ENCODE measurements around the gene ITGA2. TPM values are rescaled to one million over a fixed set of nuclear protein-coding genes. Genes with fewer than 3 reads are reported as not detected.

Gene ITGA2
- total and polyA plus RNA-seq, 9 of the 15 experiments (the other 6 are each of a cell fraction or from before 2014, with no cell fraction given): 0.01 to 0.09 (median 0.03) TPM; not detected in 5

DNA sequence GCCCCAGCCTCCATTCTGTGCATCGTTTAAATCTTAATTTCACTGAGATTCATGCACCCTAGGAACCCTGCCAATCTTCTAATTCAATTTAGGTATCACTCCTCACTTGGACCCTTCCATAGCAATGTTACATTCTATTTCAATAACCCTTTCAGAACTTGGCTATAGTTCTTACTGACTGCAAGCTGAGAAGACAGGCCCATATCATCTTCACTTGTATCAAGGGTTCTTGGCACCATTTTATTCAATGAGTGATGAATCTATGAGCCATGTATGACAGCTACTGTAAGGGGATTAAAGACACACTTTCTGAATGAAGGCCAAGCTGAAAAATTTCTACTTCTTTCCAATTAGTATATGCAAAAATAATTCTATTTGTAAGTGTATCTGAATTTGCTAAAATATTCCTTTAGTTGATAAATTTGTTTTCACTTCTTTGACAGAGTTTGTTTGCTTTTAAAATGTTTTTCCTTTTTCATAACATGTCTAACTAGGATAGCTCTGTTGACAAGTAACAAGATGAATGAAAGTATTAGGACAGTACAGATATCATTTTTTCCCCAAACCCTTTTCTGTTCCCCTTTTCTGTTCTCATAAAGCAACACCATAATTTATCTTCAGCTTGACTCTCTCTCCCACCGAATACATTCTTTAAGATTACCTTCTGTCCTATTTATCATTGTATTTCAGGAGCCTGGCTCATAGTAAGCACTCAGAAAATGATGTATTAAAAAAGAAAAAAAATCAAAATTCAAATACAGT lies 9.6 kb downstream of the ITGA2 start:
- ChIA-PET CTCF (ENCODE audit: low intra/inter-chr PET ratio) (no interaction called here), POLR2A (interaction anchor here (0.6 kb wide), 1 partner anchor 483 kb away, joined by 3 read pairs; no protein-coding TSS in a partner anchor)
- Histone ChIP-seq H3K4me3 (no peak overlapping the region), H3K9me3 (replicated peaks; ENCODE audit: control insufficient read depth, insufficient read depth, low read depth, low read length) (no peaks in the 10 kb centered on the region), H3K4me1 (replicated peaks in 1 of 2; ENCODE audit: control insufficient read depth in 2 of 2, insufficient read depth in 2 of 2, low read length in 2 of 2) (no peaks in the 10 kb centered on the region), H3K4me2 (ENCODE audit: insufficient read depth, low read length) (no peak overlapping the region), H3K9ac (ENCODE audit: insufficient read depth in 1 of 2, low read depth in 2 of 2, low read length in 2 of 2) (no peak overlapping the region), H2AFZ (ENCODE audit: low read depth, low read length) (no peak overlapping the region), H4K20me1 (replicated peaks; ENCODE audit: control insufficient read depth, insufficient read depth, low read length) (no peaks in the 10 kb centered on the region), H3K27me3 (ENCODE audit: control insufficient read depth in 2 of 2, insufficient read depth in 2 of 2, low read length in 2 of 2) (no peaks in the 10 kb centered on the region), H3K27ac (ENCODE audit: extremely low read depth, low read depth, low read length) (no peak overlapping the region), H3K36me3 (ENCODE audit: control insufficient read depth, insufficient read depth, low read length) (no peaks in the 10 kb centered on the region), H3K79me2 (ENCODE audit: control insufficient read depth, insufficient read depth, low read length) (no peaks in the 10 kb centered on the region), H3K9me1 (ENCODE audit: control insufficient read depth, insufficient read depth, low read length) (no peaks in the 10 kb centered on the region)
- no peak for DNase-seq (ENCODE audit: extremely low read depth in 1 of 4, low spot score in 3 of 4)
- WGBS (ENCODE audit: insufficient coverage, low coverage, missing lambda C conversion rate): 0% methylated on average over 2 of the region's 2 CpGs
- no peak for FAIRE-seq
- in situ Hi-C loops (cut with MboI): no loop called here
- intact Hi-C loops (cut with micrococcal nuclease): no loop called here
- no TSS peak for BruUV-seq (replicated peaks)
- no peak for ATAC-seq
- TF ChIP-seq ERF (CRISPR knock-in tag; IDR thresholded peaks at IDR 0.05) (no peak), SOX6 (IDR thresholded peaks at IDR 0.05) (no peak), ZEB2 (IDR thresholded peaks at IDR 0.05) (no peak), ARID3B (CRISPR knock-in tag; IDR thresholded peaks at IDR 0.05; ENCODE audit: borderline replicate concordance) (no peak), ZBED1 (IDR thresholded peaks at IDR 0.05) (no peak), KLF13 (tag; IDR thresholded peaks at IDR 0.05; ENCODE audit: borderline replicate concordance, low read depth) (no peak), HEY1 (CRISPR knock-in tag; IDR thresholded peaks at IDR 0.05; ENCODE audit: borderline replicate concordance) (no peak), ZC3H11A (IDR thresholded peaks at IDR 0.05; ENCODE audit: low read depth, low read length) (no peak)
- TF ChIP-seq, protein P1, sequence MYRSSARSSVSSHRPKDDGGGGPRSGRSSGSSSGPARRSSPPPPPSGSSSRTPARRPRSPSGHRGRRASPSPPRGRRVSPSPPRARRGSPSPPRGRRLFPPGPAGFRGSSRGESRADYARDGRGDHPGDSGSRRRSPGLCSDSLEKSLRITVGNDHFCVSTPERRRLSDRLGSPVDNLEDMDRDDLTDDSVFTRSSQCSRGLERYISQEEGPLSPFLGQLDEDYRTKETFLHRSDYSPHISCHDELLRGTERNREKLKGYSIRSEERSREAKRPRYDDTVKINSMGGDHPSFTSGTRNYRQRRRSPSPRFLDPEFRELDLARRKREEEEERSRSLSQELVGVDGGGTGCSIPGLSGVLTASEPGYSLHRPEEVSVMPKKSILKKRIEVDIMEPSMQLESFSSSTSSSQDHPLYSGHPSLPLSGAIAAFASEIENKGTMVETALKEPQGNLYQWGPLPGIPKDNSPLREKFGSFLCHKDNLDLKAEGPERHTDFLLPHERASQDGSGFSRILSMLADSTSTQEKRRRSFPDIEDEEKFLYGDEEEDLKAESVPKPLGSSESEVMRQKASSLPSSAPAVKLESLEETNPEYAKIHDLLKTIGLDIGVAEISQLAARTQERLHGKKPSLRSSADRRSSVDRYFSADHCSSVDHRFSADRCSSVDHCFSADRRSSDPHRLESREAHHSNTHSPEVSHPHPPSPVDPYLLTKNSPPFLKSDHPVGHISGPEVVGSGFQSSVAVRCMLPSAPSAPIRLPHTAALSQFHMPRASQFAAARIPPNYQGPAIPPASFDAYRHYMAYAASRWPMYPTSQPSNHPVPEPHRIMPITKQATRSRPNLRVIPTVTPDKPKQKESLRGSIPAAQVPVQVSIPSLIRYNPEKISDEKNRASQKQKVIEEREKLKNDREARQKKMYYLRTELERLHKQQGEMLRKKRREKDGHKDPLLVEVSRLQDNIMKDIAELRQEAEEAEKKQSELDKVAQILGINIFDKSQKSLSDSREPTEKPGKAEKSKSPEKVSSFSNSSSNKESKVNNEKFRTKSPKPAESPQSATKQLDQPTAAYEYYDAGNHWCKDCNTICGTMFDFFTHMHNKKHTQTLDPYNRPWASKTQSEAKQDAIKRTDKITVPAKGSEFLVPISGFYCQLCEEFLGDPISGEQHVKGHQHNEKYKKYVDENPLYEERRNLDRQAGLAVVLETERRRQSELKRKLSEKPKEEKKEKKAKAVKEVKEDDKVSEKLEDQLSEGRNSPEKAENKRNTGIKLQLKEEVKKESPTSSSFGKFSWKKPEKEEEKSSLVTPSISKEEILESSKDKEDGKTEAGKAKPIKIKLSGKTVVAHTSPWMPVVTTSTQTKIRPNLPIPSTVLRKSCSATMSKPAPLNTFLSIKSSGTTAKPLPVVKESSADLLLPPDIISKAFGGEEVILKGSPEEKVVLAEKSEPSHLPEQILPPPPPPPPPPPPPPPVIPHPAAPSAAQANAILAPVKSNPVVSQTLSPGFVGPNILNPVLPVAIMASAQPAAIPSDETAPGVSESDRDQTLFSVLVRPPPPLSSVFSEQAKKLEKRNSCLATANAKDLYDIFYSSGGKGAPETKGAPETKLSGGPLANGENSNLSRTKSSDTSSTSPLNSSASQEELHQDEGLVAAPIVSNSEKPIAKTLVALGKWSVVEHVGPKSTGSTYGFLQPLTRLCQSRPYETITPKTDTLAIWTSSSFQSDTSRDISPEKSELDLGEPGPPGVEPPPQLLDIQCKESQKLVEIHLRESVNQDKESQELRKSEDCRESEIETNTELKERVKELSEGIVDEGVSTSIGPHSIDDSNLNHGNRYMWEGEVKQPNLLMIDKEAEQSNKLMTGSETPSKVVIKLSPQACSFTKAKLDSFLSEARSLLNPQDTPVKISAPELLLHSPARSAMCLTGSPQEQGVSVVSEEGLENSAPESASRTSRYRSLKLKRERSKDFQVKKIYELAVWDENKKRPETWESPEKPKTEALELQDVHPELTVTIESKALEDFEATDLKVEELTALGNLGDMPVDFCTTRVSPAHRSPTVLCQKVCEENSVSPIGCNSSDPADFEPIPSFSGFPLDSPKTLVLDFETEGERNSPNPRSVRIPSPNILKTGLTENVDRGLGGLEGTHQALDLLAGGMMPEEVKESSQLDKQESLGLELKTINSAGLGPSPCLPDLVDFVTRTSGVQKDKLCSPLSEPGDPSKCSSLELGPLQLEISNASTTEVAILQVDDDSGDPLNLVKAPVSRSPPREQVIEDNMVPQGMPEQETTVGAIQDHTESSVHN (IDR thresholded peaks at IDR 0.05; ENCODE audit: borderline replicate concordance in 1 of 2, low read depth in 1 of 2): no peak
- TF ChIP-seq, protein P2, sequence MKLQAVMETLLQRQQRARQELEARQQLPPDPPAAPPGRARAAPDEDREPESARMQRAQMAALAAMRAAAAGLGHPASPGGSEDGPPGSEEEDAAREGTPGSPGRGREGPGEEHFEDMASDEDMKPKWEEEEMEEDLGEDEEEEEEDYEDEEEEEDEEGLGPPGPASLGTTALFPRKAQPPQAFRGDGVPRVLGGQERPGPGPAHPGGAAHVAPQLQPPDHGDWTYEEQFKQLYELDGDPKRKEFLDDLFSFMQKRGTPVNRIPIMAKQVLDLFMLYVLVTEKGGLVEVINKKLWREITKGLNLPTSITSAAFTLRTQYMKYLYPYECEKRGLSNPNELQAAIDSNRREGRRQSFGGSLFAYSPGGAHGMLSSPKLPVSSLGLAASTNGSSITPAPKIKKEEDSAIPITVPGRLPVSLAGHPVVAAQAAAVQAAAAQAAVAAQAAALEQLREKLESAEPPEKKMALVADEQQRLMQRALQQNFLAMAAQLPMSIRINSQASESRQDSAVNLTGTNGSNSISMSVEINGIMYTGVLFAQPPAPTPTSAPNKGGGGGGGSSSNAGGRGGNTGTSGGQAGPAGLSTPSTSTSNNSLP (IDR thresholded peaks at IDR 0.05; ENCODE audit: borderline replicate concordance, low read depth, low read length): no peak

All from K562 (cell line).